Sigmoid colon (tissue), 4 donors: ENCODE results near the gene SCN1B.

Experiments used
- CTCF ChIP-seq, 4 experiments: fragments of 450-650 bp in 3 of 4; fragments of 200-600 bp in 1 of 4; IDR thresholded peaks; one replicate each; pipeline ENCODE4 v1.5.1; 2016 to 2019; ENCODE audit warnings: antibody characterized with exemption in 4 of 4, mild to moderate bottlenecking in 3 of 4, moderate library complexity in 2 of 4
- EP300 ChIP-seq, 4 donors: sonication (generic); formaldehyde crosslinking; IDR thresholded peaks; one replicate each; pipeline ENCODE4 v1.6.1; 2017; ENCODE audit warnings: antibody characterized with exemption in 4 of 4

- TF ChIP-seq CTCF (IDR thresholded peaks at IDR 0.05) (no peak), EP300 (IDR thresholded peaks at IDR 0.05) (no peak)
These were observed 3.1 kb downstream of the SCN1B start for GRCh38 chr19:35033067-35034004.
